ENCODE results near the gene PPDPF.

PPDPF gene

DNA sequence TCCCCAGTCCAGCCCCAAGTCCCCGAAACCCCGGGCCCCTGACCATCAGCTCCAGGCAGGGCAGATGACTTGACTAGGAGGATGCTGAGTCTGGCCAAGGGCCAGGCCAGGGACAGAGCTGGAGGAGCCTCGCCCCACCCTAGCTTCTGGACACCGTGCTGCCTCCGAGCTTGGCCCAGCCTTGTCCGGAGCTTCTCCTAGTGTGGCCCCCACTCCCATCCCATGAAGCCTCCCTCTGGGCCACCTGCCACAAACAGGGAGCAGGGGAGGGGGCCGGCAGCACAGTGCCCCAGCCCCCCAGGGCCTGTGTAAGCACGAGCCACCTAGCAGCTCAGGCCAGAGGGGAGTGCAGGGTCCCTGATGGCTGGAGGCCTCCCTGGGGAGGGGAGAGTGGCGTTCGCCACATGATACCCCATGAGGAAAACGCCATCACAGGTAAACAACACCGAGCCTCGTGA lies 27.0 kb upstream of the PPDPF start:
- H3K4me3 ChIP-seq (ENCODE audit: low read length): no peak overlapping the region
- DNase-seq (ENCODE audit: low read depth): no peak
- TF ChIP-seq, protein P1, sequence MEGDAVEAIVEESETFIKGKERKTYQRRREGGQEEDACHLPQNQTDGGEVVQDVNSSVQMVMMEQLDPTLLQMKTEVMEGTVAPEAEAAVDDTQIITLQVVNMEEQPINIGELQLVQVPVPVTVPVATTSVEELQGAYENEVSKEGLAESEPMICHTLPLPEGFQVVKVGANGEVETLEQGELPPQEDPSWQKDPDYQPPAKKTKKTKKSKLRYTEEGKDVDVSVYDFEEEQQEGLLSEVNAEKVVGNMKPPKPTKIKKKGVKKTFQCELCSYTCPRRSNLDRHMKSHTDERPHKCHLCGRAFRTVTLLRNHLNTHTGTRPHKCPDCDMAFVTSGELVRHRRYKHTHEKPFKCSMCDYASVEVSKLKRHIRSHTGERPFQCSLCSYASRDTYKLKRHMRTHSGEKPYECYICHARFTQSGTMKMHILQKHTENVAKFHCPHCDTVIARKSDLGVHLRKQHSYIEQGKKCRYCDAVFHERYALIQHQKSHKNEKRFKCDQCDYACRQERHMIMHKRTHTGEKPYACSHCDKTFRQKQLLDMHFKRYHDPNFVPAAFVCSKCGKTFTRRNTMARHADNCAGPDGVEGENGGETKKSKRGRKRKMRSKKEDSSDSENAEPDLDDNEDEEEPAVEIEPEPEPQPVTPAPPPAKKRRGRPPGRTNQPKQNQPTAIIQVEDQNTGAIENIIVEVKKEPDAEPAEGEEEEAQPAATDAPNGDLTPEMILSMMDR (conservative IDR thresholded peaks at IDR 0.05; ENCODE audit: low read depth, low read length): no peak

DNA sequence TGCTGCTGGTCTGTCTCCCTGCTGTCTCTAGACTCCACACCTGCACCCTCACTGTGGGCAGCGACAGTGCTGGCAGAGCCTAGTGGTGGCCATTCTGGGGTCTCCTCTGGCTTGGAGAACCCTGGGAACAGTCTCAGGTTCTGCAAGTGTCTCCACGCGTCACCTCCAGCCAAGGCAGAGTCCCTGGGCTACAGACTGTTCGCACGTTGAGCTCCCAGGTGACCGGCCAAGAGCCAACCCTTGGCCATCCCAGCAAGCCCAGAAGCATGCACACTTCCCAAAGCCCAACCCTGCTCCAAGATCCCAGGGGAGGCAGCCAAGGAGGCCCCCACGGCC lies 26.5 kb upstream of the PPDPF start:
- H3K4me3 ChIP-seq (ENCODE audit: low read length): no peak overlapping the region
- TF ChIP-seq, protein P1 (conservative IDR thresholded peaks at IDR 0.05; ENCODE audit: low read depth, low read length): no peak
- DNase-seq (ENCODE audit: low read depth): no peak

DNA sequence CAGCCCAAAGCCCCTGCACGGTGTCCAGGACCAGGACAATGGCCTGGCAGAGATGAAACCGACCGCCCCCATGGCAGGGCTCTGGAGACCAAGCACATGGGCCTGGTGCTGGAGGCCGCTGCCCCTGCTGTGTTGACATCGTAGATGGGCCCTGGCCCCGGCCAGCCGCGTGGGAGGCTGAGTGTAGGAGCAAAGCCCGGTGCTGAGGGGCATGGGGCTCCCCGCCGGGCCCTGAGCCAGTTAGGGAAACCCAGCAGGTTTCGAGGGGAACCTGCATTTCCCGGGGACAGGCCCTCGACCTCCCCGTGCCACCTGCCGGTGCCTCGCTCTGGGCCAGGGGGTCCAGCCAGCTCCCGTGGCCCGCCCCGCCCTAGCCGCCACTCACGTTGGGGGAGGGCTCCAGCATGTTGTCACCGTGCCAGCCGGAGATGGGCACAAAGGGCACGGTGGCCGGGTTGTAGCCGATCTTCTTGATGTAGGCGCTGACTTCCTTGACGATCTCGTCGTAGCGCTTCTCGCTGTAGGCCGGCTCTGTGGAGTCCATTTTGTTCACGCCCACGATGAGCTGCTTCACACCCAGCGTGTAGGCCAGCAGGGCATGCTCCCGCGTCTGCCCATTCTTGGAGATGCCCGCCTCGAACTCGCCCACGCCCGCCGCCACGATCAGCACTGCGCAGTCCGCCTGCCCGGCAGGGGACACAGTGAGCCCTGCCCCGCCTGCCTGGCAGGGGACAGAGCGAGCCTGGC lies 26.0 kb upstream of the PPDPF start:
- H3K4me3 ChIP-seq (ENCODE audit: low read length): no peak overlapping the region
- no peak for DNase-seq (ENCODE audit: low read depth)
- TF ChIP-seq, protein P1 (conservative IDR thresholded peaks at IDR 0.05; ENCODE audit: low read depth, low read length): no peak

DNA sequence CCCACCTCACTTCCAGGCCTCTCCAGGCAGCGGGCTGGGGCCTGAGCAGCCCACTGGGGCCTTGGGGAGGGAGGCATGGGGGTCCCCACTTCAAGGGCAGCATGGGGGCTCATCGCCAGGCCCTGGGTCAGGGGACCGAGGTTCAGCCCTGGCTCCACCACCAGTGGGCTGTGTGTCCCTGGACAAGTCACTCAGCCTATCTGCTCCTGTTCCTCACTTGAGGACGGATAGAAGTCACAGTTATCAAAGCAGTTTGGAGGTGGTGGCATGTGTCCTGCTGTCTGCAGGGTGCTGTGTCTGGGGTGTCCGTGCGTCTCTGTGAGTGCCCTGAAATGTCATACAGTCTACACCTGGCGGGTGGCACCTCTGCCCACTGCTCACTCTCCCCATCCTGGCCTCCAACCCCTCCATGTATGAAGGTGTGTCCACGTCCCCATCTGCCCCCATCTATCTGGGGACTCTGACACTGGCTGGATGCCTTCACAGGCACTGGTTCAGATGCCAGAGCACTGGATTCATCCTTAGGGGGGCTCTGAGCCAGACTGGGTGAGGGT lies 25.3 kb upstream of the PPDPF start:
- H3K4me3 ChIP-seq (ENCODE audit: low read length): no peak overlapping the region
- TF ChIP-seq, protein P1 (conservative IDR thresholded peaks at IDR 0.05; ENCODE audit: low read depth, low read length): no peak
- DNase-seq (ENCODE audit: low read depth): no peak

DNA sequence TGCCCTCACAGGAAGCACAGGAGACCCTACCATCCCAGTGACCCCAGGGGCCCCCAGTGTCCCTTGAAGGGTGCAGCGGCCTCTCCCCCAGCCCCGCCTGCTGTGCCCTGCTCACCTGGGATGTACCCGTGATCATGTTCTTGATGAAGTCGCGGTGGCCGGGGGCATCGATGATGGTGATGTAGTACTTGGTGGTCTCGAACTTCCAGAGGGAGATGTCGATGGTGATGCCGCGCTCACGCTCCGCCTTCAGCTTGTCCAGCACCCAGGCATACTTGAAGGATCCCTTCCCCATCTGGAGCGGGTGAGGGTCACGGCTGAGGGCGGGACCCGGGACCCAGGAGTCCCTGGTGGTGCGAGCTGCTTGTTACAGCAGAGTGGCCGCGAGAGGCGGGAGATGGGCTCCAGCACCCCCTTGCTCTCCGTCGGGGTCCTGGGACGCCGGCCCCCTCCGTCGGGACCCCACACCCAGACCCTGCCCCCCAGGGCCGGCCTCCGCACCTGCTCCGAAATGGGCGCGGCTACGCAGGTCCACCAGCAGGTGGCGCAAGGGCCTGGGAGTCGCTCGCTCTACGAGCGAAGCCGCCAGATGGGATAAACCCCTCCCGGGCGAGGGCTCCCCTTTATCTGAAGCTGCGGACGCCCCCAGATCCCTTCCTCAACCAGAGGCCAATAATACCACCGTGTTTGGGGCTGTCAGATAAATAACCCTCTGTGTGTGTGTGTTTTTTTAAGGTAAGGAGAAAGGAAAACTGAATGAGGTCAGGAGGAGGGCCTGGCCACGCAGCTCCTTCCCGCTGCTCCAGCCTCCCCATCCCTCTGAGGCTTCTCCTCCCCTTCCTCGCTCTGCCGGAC lies 24.6 kb upstream of the PPDPF start:
- no peak for DNase-seq (ENCODE audit: low read depth)
- no peak overlapping the region for H3K4me3 ChIP-seq (ENCODE audit: low read length)
- TF ChIP-seq, protein P1 (conservative IDR thresholded peaks at IDR 0.05; ENCODE audit: low read depth, low read length): peak; percentile 94

DNA sequence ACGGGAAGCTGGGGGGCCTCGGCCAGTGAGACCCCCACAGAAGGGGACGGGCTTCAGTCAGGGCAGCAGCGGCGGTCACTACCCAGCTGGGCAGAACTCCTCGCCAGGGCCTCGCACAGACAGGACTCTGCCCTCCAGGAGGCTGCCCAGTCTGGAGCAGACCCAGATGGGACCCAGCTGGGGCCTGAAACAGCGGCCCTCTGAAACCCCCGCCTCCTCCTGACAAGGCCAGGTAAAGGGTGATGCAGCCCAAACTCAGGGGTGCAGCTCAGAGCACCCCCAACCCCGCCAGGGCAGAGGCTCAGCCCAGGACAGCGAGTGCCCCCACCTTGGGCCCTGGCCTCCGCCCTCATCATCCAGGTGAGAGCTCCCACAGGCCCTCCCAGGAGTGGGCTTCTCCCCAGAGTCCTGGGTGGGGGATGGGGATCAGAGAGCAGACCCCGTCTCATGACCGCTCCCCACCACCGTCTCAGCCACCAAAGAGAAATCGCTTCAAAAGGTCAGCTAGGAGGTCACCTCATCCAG lies 23.9 kb upstream of the PPDPF start:
- TF ChIP-seq, protein P1 (conservative IDR thresholded peaks at IDR 0.05; ENCODE audit: low read depth, low read length): no peak
- no peak for DNase-seq (ENCODE audit: low read depth)
- no peak overlapping the region for H3K4me3 ChIP-seq (ENCODE audit: low read length)

Data from retinal pigment epithelial cell (primary cell).